Natural killer cell (primary cell): ENCODE measurements around the gene LPAR5. TPM values are rescaled to one million over a fixed set of nuclear protein-coding genes. Genes with fewer than 3 reads are reported as not detected.

Source experiments
- ATAC-seq, 3 donors: fragments of 150-1000 bp in 2 of 3; fragments of 200-7000 bp in 1 of 3; cut with Tn5 transposase; 1 replicate in 1 of 3; 2 replicates in 2 of 3; pipeline ENCODE4 v1.10.0; 2021; ENCODE audit warnings: mild to moderate bottlenecking in 2 of 3, moderate library complexity in 2 of 3
- DNase-seq, 2 donors: peaks; one replicate each; pipeline versions ENCODE4 v3.0.0 to v3.0.0-alpha.2; 2013 to 2021; ENCODE audit warnings: mixed read lengths in 1 of 2
- H3K27ac ChIP-seq: one replicate; pipeline ENCODE4 v1.5.1; 2013; ENCODE audit warnings: mild to moderate bottlenecking, low read length
- H3K27me3 ChIP-seq: one replicate; pipeline ENCODE4 v1.6.1; 2013; ENCODE audit warnings: low read length; ENCODE audit not compliant: control insufficient read depth, insufficient read depth
- H3K36me3 ChIP-seq: one replicate; pipeline ENCODE4 v1.6.1; 2013; ENCODE audit warnings: low read length; ENCODE audit not compliant: control insufficient read depth, insufficient read depth
- H3K4me1 ChIP-seq: one replicate; pipeline ENCODE4 v1.6.1; 2013; ENCODE audit warnings: low read length; ENCODE audit not compliant: control insufficient read depth, insufficient read depth
- H3K4me3 ChIP-seq: one replicate; pipeline ENCODE4 v1.5.1; 2013; ENCODE audit warnings: low read length
- H3K9me3 ChIP-seq: one replicate; pipeline ENCODE4 v1.6.1; 2013; ENCODE audit warnings: low read length; ENCODE audit not compliant: control insufficient read depth, insufficient read depth
- H3K27ac Mint-ChIP-seq, 2 donors: one replicate each; pipeline ENCODE4 v1.8.0; 2022; ENCODE audit warnings: mild to moderate bottlenecking in 2 of 2, mixed read lengths in 2 of 2, moderate library complexity in 1 of 2
- H3K27me3 Mint-ChIP-seq, 2 donors: one replicate each; pipeline ENCODE4 v1.8.0; 2022; ENCODE audit warnings: low read depth in 2 of 2, mixed read lengths in 2 of 2
- H3K36me3 Mint-ChIP-seq: one replicate; pipeline ENCODE4 v1.8.0; 2022; ENCODE audit warnings: mixed read lengths
- H3K4me1 Mint-ChIP-seq, 2 donors: one replicate each; pipeline ENCODE4 v1.8.0; 2022; ENCODE audit warnings: mixed read lengths in 2 of 2
- H3K4me3 Mint-ChIP-seq: one replicate; pipeline ENCODE4 v1.8.0; 2022; ENCODE audit warnings: mild to moderate bottlenecking, moderate library complexity, mixed read lengths
- H3K9me3 Mint-ChIP-seq, 2 donors: one replicate each; pipeline ENCODE4 v1.8.0; 2022; ENCODE audit warnings: mixed read lengths in 2 of 2
- CTCF ChIP-seq: fragments of 200-600 bp; IDR thresholded peaks from one replicate; pipeline ENCODE4 v1.8.0; 2022; ENCODE audit warnings: antibody characterized with exemption
- WGBS: methylation state at CpG from one replicate; pipeline ENCODE4 v1.1.7; 2013; ENCODE audit warnings: missing lambda C conversion rate; ENCODE audit not compliant: insufficient coverage; 5-methylcytosine and 5-hydroxymethylcytosine counted together
- intact Hi-C: fragments of 100-400 bp; cut with micrococcal nuclease; formaldehyde crosslinking; loops from one replicate; pipeline ENCODE4 v1.14.2; 2022
- total RNA-seq, 4 donors: library from RNA; stranded (reverse); fragments of 120-200 nt in 1 of 4; gene quantifications; one replicate each; pipeline versions ENCODE4 v1.2.3 to v1.2.4, GENCODE V29; 2013 to 2022

Gene LPAR5
- total RNA-seq, 3 donors from 2014 or later (not counting 1 experiment from before 2014, with no cell fraction given): 10.0 to 27.8 (median 17.3) TPM

DNA sequence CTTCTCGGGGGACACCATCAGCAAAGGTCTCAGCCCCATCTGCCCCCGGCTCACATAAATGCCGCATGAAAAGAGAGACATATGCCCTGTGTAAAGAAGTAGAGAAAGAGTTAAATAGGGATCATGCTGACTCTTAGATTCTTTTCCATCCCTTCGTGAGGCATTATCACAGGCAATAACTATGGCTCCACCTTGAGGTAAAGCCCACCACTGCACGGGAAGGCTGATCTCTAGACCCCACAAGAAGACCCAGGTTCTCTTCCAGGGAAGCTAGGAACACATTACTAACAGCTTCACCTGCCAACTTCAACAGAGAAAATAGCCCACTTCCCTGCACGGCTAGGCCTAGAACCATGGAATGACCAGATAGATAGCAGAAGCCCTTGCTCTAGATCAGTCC is 53.6 kb downstream of the LPAR5 start:
- Histone ChIP-seq H3K4me1 (no peaks in the 10 kb centered on the region), H3K4me3 (no peak overlapping the region), H3K36me3 (peaks cover 82% of the 10 kb centered on the region), H3K27ac (no peak overlapping the region), H3K27me3 (no peaks in the 10 kb centered on the region), H3K9me3 (no peaks in the 10 kb centered on the region)
- no peaks in the 10 kb centered on the region for H3K9me3 Mint-ChIP-seq
- ATAC-seq: peak in 1 of 3 donors; percentile 5
- no peak overlapping the region for H3K4me3 Mint-ChIP-seq
- 95% methylated on average over 6 of the region's 6 CpGs for WGBS
- H3K27me3 Mint-ChIP-seq: no peaks in the 10 kb centered on the region
- intact Hi-C loops: no loop called here
- peaks cover 0 to 7% of the 10 kb centered on the region in 2 donors for H3K4me1 Mint-ChIP-seq
- no peak for DNase-seq
- peaks cover 40% of the 10 kb centered on the region for H3K36me3 Mint-ChIP-seq
- no peak for TF ChIP-seq CTCF
- peak overlapping the region in 1 of 2 donors; percentile 26 for H3K27ac Mint-ChIP-seq

DNA sequence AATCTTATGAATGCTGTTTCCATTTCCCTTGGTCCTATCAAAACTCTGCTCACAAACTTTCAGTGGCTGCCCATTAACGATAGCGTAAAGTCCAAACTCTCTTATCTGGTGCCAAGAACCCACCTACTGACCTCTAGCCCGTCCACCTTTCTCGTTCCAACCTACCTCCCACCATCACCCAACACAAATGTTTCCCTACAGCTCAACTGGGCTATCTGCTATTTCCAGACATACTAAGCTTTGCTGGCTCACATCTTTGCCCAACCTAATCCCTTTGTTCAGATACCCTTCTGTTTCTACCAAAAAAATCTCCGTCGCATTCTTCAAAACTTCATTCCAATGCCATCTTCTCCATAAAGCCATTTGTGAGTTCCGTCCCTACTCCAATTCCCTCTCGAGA is 60.1 kb downstream of the LPAR5 start:
- no peak for TF ChIP-seq CTCF
- H3K27me3 ChIP-seq: no peaks in the 10 kb centered on the region
- peak overlapping the region in 1 of 2 donors; percentile 80 for H3K27ac Mint-ChIP-seq
- H3K4me3 ChIP-seq: no peak overlapping the region
- 96% methylated on average over 8 of the region's 8 CpGs for WGBS
- H3K9me3 Mint-ChIP-seq: no peaks in the 10 kb centered on the region
- intact Hi-C loops: no loop called here
- peak overlapping the region; percentile 40 for H3K4me3 Mint-ChIP-seq
- no peaks in the 10 kb centered on the region for H3K4me1 ChIP-seq
- peaks cover 26% of the 10 kb centered on the region for H3K36me3 Mint-ChIP-seq
- peaks cover 72% of the 10 kb centered on the region for H3K36me3 ChIP-seq
- no peak overlapping the region for H3K27ac ChIP-seq
- no peaks in the 10 kb centered on the region for H3K9me3 ChIP-seq
- ATAC-seq (no peak), DNase-seq (no peak)
- H3K27me3 Mint-ChIP-seq: no peaks in the 10 kb centered on the region
- peaks cover 0 to 19% of the 10 kb centered on the region in 2 donors for H3K4me1 Mint-ChIP-seq

DNA sequence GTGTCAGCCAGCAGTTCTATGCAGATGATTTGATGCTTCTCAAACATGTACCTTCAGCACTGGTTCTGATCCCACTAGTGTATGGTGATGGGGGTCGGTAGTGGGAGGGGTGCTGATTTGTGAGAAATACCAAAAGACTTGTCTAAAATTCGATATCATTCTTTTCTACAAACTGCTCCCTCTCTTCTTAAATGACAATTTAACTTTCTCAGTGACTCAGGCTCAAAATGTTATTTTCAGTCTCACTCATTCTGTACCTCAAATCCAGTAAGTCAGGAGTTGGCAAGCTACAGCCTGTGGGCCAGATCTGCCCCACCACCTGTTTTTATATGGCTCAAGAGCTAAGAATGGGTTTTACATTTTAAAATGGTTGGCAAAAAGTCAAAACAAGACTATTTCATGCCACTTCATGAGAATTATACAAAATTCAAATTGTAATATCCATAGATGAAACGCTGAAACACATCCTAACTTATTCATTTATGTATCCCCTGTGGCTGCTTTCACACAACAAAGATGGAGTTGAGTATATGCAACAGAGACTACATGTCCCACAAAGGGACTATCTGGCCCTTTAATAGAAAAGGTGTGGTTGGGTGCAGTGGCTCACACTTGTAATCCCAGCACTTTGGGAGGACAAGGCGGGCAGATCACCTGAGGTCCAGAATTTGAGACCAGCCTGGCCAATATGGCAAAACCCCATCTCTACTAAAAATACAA is 61.0 kb downstream of the LPAR5 start:
- no peak overlapping the region for H3K27ac ChIP-seq
- Mint-ChIP-seq H3K27me3 (no peaks in the 10 kb centered on the region), H3K9me3 (no peaks in the 10 kb centered on the region), H3K4me1 (peaks cover 0 to 27% of the 10 kb centered on the region in 2 donors), H3K36me3 (peaks cover 26% of the 10 kb centered on the region), H3K4me3 (no peak overlapping the region), H3K27ac (no peak overlapping the region)
- DNase-seq (no peak), ATAC-seq (no peak)
- no peaks in the 10 kb centered on the region for H3K27me3 ChIP-seq
- WGBS: 84% methylated on average over 3 of the region's 4 CpGs
- no peak overlapping the region for H3K4me3 ChIP-seq
- no peaks in the 10 kb centered on the region for H3K9me3 ChIP-seq
- H3K4me1 ChIP-seq: no peaks in the 10 kb centered on the region
- peaks cover 76% of the 10 kb centered on the region for H3K36me3 ChIP-seq
- TF ChIP-seq CTCF: no peak
- intact Hi-C loops: no loop called here

- no peak overlapping the region for H3K4me3 ChIP-seq
- Mint-ChIP-seq H3K4me3 (no peak overlapping the region), H3K27me3 (no peaks in the 10 kb centered on the region), H3K36me3 (peaks cover 18% of the 10 kb centered on the region), H3K9me3 (no peaks in the 10 kb centered on the region), H3K4me1 (peaks cover 4 to 26% of the 10 kb centered on the region in 2 donors), H3K27ac (peak overlapping the region; percentile 31 to 36)
- intact Hi-C loops: no loop called here
- WGBS: 98% methylated on average over 8 of the region's 8 CpGs
- ATAC-seq (no peak), DNase-seq (no peak)
- H3K9me3 ChIP-seq: no peaks in the 10 kb centered on the region
- H3K4me1 ChIP-seq: peaks cover 10% of the 10 kb centered on the region
- no peak overlapping the region for H3K27ac ChIP-seq
- peaks cover 69% of the 10 kb centered on the region for H3K36me3 ChIP-seq
- TF ChIP-seq CTCF: no peak
- no peaks in the 10 kb centered on the region for H3K27me3 ChIP-seq
Observed at GRCh38 chr12:6573001-6573400, 62.8 kb downstream of the LPAR5 start.
